ENCODE data around the gene PIGQ. TPM values are rescaled to one million over a fixed set of nuclear protein-coding genes. Genes with fewer than 3 reads are reported as not detected.

Gene PIGQ
- total RNA-seq, 4 donors from 2014 or later: 30.4 to 42.4 (median 36.8) TPM

DNA sequence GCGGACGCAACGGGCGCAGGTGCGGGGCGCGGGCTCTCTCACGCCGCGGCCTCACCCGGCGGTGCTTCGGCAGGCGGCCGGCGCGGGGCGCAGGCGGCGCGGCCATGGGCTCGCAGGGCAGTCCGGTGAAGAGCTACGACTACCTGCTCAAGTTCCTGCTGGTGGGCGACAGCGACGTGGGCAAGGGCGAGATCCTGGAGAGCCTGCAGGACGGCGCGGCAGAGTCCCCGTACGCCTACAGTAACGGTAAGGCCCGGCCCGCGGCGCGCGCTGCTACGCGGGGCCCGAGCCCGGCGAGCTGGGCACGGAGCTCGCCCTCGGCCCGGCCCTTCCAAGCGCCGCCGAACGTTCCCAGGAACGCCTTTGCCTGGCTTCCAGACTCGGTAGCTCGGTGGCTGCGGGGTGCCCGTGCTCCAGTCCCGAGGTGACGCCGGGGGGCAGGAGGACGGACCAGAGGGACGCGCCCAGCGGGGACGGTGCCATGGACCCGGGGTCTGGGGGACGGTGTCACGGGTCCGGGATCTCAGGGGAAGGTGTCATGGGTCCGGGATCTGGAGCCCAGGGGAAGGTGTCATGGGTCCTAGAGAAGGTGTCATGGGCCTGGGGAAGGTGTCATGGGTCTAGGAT lies 20.5 kb downstream of the PIGQ start:
- Histone ChIP-seq H3K4me1 (peaks cover 0 to 67% (median 18%) of the 10 kb centered on the region in 3 donors), H3K9me3 (no peaks in the 10 kb centered on the region), H3K27me3 (peaks cover 11% of the 10 kb centered on the region), H3K36me3 (peaks cover 0 to 20% of the 10 kb centered on the region in 2 donors), H3K27ac (peak overlapping the region; percentile 64 to 99 (median 90)), H3K4me3 (peak overlapping the region; percentile 89 to 96)
- WGBS, 2 donors (ENCODE audit: low coverage in 1 of 2): no CpG with 5 or more reads among the region's 71 CpGs
- no peak for TF ChIP-seq POLR2AphosphoS5 (IDR thresholded peaks at IDR 0.05)
- TF ChIP-seq, protein P1, sequence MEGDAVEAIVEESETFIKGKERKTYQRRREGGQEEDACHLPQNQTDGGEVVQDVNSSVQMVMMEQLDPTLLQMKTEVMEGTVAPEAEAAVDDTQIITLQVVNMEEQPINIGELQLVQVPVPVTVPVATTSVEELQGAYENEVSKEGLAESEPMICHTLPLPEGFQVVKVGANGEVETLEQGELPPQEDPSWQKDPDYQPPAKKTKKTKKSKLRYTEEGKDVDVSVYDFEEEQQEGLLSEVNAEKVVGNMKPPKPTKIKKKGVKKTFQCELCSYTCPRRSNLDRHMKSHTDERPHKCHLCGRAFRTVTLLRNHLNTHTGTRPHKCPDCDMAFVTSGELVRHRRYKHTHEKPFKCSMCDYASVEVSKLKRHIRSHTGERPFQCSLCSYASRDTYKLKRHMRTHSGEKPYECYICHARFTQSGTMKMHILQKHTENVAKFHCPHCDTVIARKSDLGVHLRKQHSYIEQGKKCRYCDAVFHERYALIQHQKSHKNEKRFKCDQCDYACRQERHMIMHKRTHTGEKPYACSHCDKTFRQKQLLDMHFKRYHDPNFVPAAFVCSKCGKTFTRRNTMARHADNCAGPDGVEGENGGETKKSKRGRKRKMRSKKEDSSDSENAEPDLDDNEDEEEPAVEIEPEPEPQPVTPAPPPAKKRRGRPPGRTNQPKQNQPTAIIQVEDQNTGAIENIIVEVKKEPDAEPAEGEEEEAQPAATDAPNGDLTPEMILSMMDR (IDR thresholded peaks at IDR 0.05): peak in 2 of 4 experiments; percentile 21 to 29
- TF ChIP-seq POLR2A (IDR thresholded peaks at IDR 0.05): peak in 1 of 2 donors; percentile 27
- TF ChIP-seq EP300 (IDR thresholded peaks at IDR 0.05): no peak
- peak; percentile 11 for ATAC-seq

DNA sequence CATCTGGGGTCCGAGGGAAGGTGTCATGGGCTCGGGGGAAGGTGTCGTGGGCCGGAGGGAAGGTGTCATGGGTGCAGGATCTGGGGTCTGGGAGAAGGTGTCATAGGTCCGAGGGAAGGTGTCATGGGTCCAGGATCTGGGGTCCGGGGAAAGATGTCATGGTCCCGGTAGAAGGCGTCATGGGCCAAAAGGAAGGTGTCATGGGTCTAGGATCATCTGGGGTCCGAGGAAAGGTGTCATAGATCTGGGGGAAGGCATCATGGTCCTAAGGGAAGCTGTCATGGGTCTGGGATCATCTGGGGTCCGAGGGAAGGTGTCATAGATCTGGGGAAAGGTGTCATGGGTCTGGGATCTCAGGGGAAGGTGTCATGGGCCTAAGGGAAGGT lies 21.0 kb downstream of the PIGQ start:
- peaks cover 0 to 63% (median 18%) of the 10 kb centered on the region in 3 donors for H3K4me1 ChIP-seq
- H3K36me3 ChIP-seq: peaks cover 0 to 20% of the 10 kb centered on the region in 2 donors
- H3K27ac ChIP-seq: peak overlapping the region in 2 of 4 donors; percentile 90 to 99
- H3K4me3 ChIP-seq: peak overlapping the region; percentile 89 to 96
- peaks cover 6% of the 10 kb centered on the region for H3K27me3 ChIP-seq
- no peaks in the 10 kb centered on the region for H3K9me3 ChIP-seq
- 28 to 58% methylated on average over 7 to 9 of the region's 10 CpGs for WGBS, 2 donors (ENCODE audit: low coverage in 1 of 2)
- ATAC-seq: no peak
- TF ChIP-seq POLR2A (IDR thresholded peaks at IDR 0.05): no peak
- TF ChIP-seq POLR2AphosphoS5 (IDR thresholded peaks at IDR 0.05): no peak
- TF ChIP-seq, protein P1 (IDR thresholded peaks at IDR 0.05): no peak
- TF ChIP-seq EP300 (IDR thresholded peaks at IDR 0.05): no peak

DNA sequence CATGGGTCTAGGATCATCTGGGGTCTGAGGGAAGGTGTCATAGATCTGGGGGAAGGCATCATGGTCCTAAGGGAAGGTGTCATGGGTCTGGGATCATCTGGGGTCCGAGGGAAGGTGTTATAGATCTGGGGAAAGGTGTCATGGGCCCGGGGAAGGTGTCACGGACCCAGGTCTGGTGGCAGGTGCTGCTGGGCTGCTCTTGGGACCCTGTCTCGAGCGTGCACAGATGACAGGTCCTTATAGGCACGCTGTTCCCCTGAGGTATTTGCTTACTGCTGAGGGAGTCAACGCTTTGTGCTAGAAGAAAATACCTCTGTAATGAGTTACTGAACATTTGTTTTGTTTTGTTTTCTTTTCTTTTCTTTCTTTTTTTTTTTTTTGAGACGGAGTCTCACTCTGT lies 21.5 kb downstream of the PIGQ start:
- H3K4me3 ChIP-seq: peak overlapping the region in 1 of 2 donors; percentile 96

DNA sequence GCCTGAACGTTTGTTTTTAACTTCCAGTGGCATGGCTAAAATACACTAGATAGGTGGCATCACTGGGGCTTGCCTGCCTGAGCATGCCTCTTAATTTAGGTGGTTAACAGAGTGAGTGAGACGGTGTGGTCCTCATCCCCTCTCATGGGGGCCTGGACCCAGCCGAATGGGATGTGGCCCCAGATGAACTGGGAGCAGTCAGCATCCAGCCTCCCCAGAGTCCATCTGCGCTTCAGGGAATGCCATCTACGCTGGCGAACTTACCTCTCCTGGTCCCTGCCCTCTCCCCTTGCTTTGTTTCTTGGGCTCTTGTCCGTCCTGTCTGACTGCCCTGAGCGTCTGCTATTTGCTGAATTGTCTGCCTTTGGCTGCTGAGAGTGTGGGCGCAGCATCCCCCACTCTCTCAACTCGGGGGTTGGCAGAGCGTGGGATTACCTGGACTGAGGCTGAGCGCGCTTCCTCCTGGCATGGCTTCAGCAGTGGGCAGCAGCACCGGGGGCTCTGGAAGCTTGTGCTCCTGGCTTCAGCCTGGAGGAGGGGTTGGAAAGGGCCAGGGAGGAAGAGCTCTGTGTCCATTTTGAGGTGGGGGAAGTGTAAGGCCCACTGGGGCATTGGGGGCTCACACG lies 22.2 kb downstream of the PIGQ start:
- Histone ChIP-seq H3K4me1 (peaks cover 0 to 55% (median 18%) of the 10 kb centered on the region in 3 donors), H3K9me3 (no peaks in the 10 kb centered on the region), H3K36me3 (peaks cover 0 to 29% of the 10 kb centered on the region in 2 donors), H3K27me3 (no peaks in the 10 kb centered on the region), H3K4me3 (no peak overlapping the region), H3K27ac (peak overlapping the region in 1 of 4 donors; percentile 33)
- no peak for ATAC-seq
- TF ChIP-seq POLR2A (IDR thresholded peaks at IDR 0.05): no peak
- TF ChIP-seq, protein P1 (IDR thresholded peaks at IDR 0.05): no peak
- 94 to 100% methylated on average over 1 to 10 of the region's 15 CpGs for WGBS, 2 donors (ENCODE audit: low coverage in 1 of 2)

More for the DNA sequence above, 21.5 kb downstream of the PIGQ start:
- no peak for ATAC-seq
- peaks cover 0 to 21% of the 10 kb centered on the region in 2 donors for H3K36me3 ChIP-seq
- peaks cover 1% of the 10 kb centered on the region for H3K27me3 ChIP-seq
- H3K4me1 ChIP-seq: peaks cover 0 to 61% (median 18%) of the 10 kb centered on the region in 3 donors
- WGBS, 2 donors (ENCODE audit: low coverage in 1 of 2): 84 to 85% methylated on average over 7 of the region's 8 CpGs
- H3K27ac ChIP-seq: no peak overlapping the region
- H3K9me3 ChIP-seq: no peaks in the 10 kb centered on the region
- TF ChIP-seq POLR2AphosphoS5 (IDR thresholded peaks at IDR 0.05) (no peak), EP300 (IDR thresholded peaks at IDR 0.05) (no peak), POLR2A (IDR thresholded peaks at IDR 0.05) (no peak)
- TF ChIP-seq, protein P1 (IDR thresholded peaks at IDR 0.05): no peak
